Mucosa of gallbladder (tissue), 1 donor: Measurements from ENCODE around the gene TRIM34. TPM values are rescaled to one million over a fixed set of nuclear protein-coding genes. Genes with fewer than 3 reads are reported as not detected.
A peak's percentile ranks its signal among the peaks of the same experiment; 100 is the strongest.
"Not testable (repeated sequence)": the region's sequence is repeated elsewhere in the genome, so short reads cannot be mapped to it uniquely, and the experiment has no call there.

ENCODE experiments used
- DNase-seq: peaks from one replicate; pipeline ENCODE4 v3.0.0-alpha.2; 2020; ENCODE audit warnings: low spot score
- total RNA-seq: library from RNA; stranded (reverse); gene quantifications from one replicate; pipeline ENCODE4 v1.2.1, GENCODE V29; 2021
- donor health status: DM: no; HTN: no; CAD: no.

TRIM34 gene
- total RNA-seq, 1 donor from 2014 or later, result 8.6 TPM

GRCh38 chr11:5684646-5685362 lies 60.0 kb downstream of the TRIM34 start, which contains the start of gene TRIM5:
Gene TRIM5 (minus strand): TSS chr11:5685074. CDS start chr11:5680177, 4,897 bp downstream.
- peak; percentile 91 for DNase-seq

GRCh38 chr11:5686426-5686825 lies 61.6 kb downstream of the TRIM34 start:
- DNase-seq, result no peak

GRCh38 chr11:5688482-5688881 lies 63.7 kb downstream of the TRIM34 start:
- DNase-seq, result no peak

GRCh38 chr11:5689551-5689983 lies 64.8 kb downstream of the TRIM34 start, which contains the start of gene TRIM22:
Gene TRIM22 (plus strand): TSS chr11:5689790. CDS start chr11:5696233, 6,443 bp downstream.
- peak; percentile 40 for DNase-seq

- no peak for DNase-seq
Measured at GRCh38 chr11:5690216-5690615, 65.4 kb downstream of the TRIM34 start.

- DNase-seq, result no peak
Measured at GRCh38 chr11:5690736-5691135, 65.9 kb downstream of the TRIM34 start.

GRCh38 chr11:5691238-5691963 lies 66.6 kb downstream of the TRIM34 start:
- DNase-seq, result not testable (repeated sequence)

- no peak for DNase-seq
Measured at GRCh38 chr11:5691964-5692361, 67.2 kb downstream of the TRIM34 start.

Other genes starting within 250 kb of the TRIM34 start
- not detected for gene OR51M1, start 241.2 kb upstream of the TRIM34 start, total RNA-seq
- gene OR51Q1, start 202.9 kb upstream of the TRIM34 start, total RNA-seq, result not detected
- gene OR51I1, start 183.5 kb upstream of the TRIM34 start, total RNA-seq, result 0.23 TPM
- not detected for gene OR51I2, start 175.7 kb upstream of the TRIM34 start, total RNA-seq
- gene OR52D1, start 136.3 kb upstream of the TRIM34 start, total RNA-seq, result not detected
- 0.26 TPM for gene UBQLN3, start 115.0 kb upstream of the TRIM34 start, total RNA-seq
- 0.69 TPM for gene UBQLNL, start 108.3 kb upstream of the TRIM34 start, total RNA-seq
- gene OR52H1, start 76.5 kb upstream of the TRIM34 start, total RNA-seq, result not detected
- gene OR52B6, start 44.1 kb upstream of the TRIM34 start, total RNA-seq, result not detected
- 2.1 TPM for gene TRIM6, start 28.4 kb upstream of the TRIM34 start, total RNA-seq
- 39.8 TPM for gene TRIM5, start 60.1 kb downstream of the TRIM34 start, total RNA-seq
- gene TRIM22, start 64.8 kb downstream of the TRIM34 start, total RNA-seq, result 43.9 TPM
- gene OR56B1, start 111.4 kb downstream of the TRIM34 start, total RNA-seq, result not detected
- gene OR52N4, start 129.2 kb downstream of the TRIM34 start, total RNA-seq, result not detected
- not detected for gene OR52N5, start 158.4 kb downstream of the TRIM34 start, total RNA-seq
- not detected for gene OR52N1, start 166.3 kb downstream of the TRIM34 start, total RNA-seq
- gene OR52N2, start 183.9 kb downstream of the TRIM34 start, total RNA-seq, result not detected
- not detected for gene OR52E6, start 216.9 kb downstream of the TRIM34 start, total RNA-seq
- not detected for gene OR52E8, start 232.7 kb downstream of the TRIM34 start, total RNA-seq